ELF-1 (cell line): ENCODE results near the gene AZIN2.
"Not testable (repeated sequence)": the region's sequence is repeated elsewhere in the genome, so short reads cannot be mapped to it uniquely, and the experiment has no call there.

Experiments used
- DNase-seq: peaks from one replicate; pipeline ENCODE4 v3.0.0-alpha.2; 2016; ENCODE audit warnings: low read depth, low spot score

AZIN2 gene

GRCh38 chr1:33057095-33057494, 23.9 kb upstream of the AZIN2 start:
- DNase-seq = no peak

- peak; percentile 68 for DNase-seq
Measured at GRCh38 chr1:33060579-33061083, 20.3 kb upstream of the AZIN2 start.

GRCh38 chr1:33061834-33062233, 19.1 kb upstream of the AZIN2 start:
- no peak for DNase-seq

- DNase-seq = not testable (repeated sequence)
Measured at GRCh38 chr1:33064284-33064683, 16.7 kb upstream of the AZIN2 start.

GRCh38 chr1:33065301-33065700, 15.7 kb upstream of the AZIN2 start:
- peak; percentile 39 for DNase-seq

- not testable (repeated sequence) for DNase-seq
Measured at GRCh38 chr1:33066477-33066876, 14.5 kb upstream of the AZIN2 start.

- not testable (repeated sequence) for DNase-seq
Measured at GRCh38 chr1:33068108-33068507, 12.8 kb upstream of the AZIN2 start.

- DNase-seq = no peak
Measured at GRCh38 chr1:33070628-33071027, 10.3 kb upstream of the AZIN2 start.

GRCh38 chr1:33072707-33073106, 8.2 kb upstream of the AZIN2 start:
- no peak for DNase-seq

- DNase-seq = no peak
Measured at GRCh38 chr1:33074193-33074945, 6.6 kb upstream of the AZIN2 start.

- DNase-seq = no peak
Measured at GRCh38 chr1:33078030-33078591, 2.8 kb upstream of the AZIN2 start.

- DNase-seq = no peak
Measured at GRCh38 chr1:33080373-33080772, 580 bp upstream of the AZIN2 start.

GRCh38 chr1:33081554-33082305, 777 bp downstream of the AZIN2 start:
- peak; percentile 30 for DNase-seq

GRCh38 chr1:33082575-33083108, 1.7 kb downstream of the AZIN2 start:
- DNase-seq = no peak

GRCh38 chr1:33085332-33085731, 4.4 kb downstream of the AZIN2 start:
- no peak for DNase-seq

- DNase-seq = peak; percentile 87
Measured at GRCh38 chr1:33086384-33086850, 5.5 kb downstream of the AZIN2 start.

GRCh38 chr1:33087677-33088076, 6.7 kb downstream of the AZIN2 start:
- DNase-seq = no peak

- DNase-seq = no peak
Measured at GRCh38 chr1:33088119-33088906, 7.4 kb downstream of the AZIN2 start.

- DNase-seq = no peak
Measured at GRCh38 chr1:33089457-33089856, 8.5 kb downstream of the AZIN2 start.

GRCh38 chr1:33092438-33092837, 11.5 kb downstream of the AZIN2 start:
- no peak for DNase-seq

GRCh38 chr1:33093004-33093403, 12.1 kb downstream of the AZIN2 start:
- peak; percentile 37 for DNase-seq
